Parathyroid adenoma (tissue), 2 donors: ENCODE results near the gene DAPP1.

Source experiments
- H2AFZ ChIP-seq: fragments of 300-600 bp; sonication (generic); one replicate; pipeline ENCODE4 v1.7.0; 2017; ENCODE audit warnings: antibody characterized with exemption, mild to moderate bottlenecking
- H3K27ac ChIP-seq: fragments of 300-600 bp; sonication (generic); one replicate; pipeline ENCODE4 v1.7.0; 2017
- H3K27me3 ChIP-seq: fragments of 300-600 bp; sonication (generic); one replicate; pipeline ENCODE4 v1.7.0; 2017; ENCODE audit warnings: low read length; ENCODE audit not compliant: control insufficient read depth, insufficient read depth
- H3K36me3 ChIP-seq: fragments of 300-600 bp; sonication (generic); one replicate; pipeline ENCODE4 v1.7.0; 2017; ENCODE audit warnings: low read length; ENCODE audit not compliant: control insufficient read depth, insufficient read depth
- H3K4me1 ChIP-seq: fragments of 300-600 bp; sonication (generic); one replicate; pipeline ENCODE4 v1.7.0; 2017; ENCODE audit warnings: control low read depth
- H3K4me2 ChIP-seq: fragments of 300-600 bp; sonication (generic); one replicate; pipeline ENCODE4 v1.7.0; 2017; ENCODE audit warnings: low read length
- H3K4me3 ChIP-seq: fragments of 300-600 bp; sonication (generic); one replicate; pipeline ENCODE4 v1.7.0; 2017; ENCODE audit warnings: low read depth, low read length
- H3K79me2 ChIP-seq: fragments of 300-600 bp; sonication (generic); one replicate; pipeline ENCODE4 v1.7.0; 2017; ENCODE audit warnings: control low read depth
- H3K9ac ChIP-seq: fragments of 300-600 bp; sonication (generic); one replicate; pipeline ENCODE4 v1.7.0; 2017; ENCODE audit warnings: mild to moderate bottlenecking
- H3K9me3 ChIP-seq: fragments of 300-600 bp; sonication (generic); one replicate; pipeline ENCODE4 v1.7.0; 2017; ENCODE audit warnings: low read length; ENCODE audit not compliant: control insufficient read depth
- TF ChIP-seq, protein P1 (sequence below): fragments of 300-600 bp; sonication (generic); IDR thresholded peaks from one replicate; pipeline ENCODE4 v1.7.0; 2017; ENCODE audit warnings: antibody characterized with exemption, mild to moderate bottlenecking
- donor health status: primary hyperparathyroidism.

Gene DAPP1

DNA sequence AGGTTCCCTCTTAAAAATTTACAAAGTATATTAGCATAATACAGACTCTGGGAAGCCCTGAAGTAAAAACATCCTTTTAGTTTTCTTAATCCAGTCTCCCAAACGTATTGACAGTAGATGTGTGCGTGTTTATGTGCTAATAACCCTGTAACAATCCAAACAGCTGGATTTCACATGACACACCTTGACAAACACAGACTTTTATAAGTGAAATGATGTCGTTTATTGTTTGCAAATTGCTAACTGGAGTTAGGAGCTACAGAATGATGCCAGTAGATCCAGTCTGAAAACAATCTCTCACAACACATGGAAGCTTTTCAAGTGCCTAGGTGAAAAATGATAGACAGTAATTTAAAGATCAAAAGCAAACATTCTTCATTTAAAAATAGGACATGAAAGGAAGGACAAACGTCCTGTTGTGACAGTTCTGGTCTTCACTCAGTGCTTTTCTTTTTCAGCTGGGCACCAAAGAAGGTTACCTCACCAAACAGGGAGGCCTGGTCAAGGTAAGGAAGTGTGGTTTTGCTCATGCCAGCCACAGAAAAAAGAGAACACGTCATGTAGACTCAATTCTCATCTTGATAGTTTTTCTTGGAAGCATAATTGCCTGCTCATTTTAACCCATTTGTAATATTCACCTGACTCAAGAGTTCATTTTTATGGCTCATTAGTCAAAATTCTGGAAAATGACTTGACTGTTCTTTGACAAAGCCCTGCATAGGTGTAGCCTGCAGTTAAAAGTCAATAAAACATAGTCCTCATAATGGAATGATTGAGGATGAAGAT lies 44.7 kb downstream of the DAPP1 start:
- H3K27ac ChIP-seq: no peak overlapping the region
- no peaks in the 10 kb centered on the region for H3K36me3 ChIP-seq
- no peaks in the 10 kb centered on the region for H3K27me3 ChIP-seq
- no peaks in the 10 kb centered on the region for H3K79me2 ChIP-seq
- H3K9ac ChIP-seq: no peak overlapping the region
- H3K4me1 ChIP-seq: no peaks in the 10 kb centered on the region
- H2AFZ ChIP-seq: no peak overlapping the region
- no peak overlapping the region for H3K4me3 ChIP-seq
- H3K9me3 ChIP-seq: no peaks in the 10 kb centered on the region
- TF ChIP-seq, protein P1, sequence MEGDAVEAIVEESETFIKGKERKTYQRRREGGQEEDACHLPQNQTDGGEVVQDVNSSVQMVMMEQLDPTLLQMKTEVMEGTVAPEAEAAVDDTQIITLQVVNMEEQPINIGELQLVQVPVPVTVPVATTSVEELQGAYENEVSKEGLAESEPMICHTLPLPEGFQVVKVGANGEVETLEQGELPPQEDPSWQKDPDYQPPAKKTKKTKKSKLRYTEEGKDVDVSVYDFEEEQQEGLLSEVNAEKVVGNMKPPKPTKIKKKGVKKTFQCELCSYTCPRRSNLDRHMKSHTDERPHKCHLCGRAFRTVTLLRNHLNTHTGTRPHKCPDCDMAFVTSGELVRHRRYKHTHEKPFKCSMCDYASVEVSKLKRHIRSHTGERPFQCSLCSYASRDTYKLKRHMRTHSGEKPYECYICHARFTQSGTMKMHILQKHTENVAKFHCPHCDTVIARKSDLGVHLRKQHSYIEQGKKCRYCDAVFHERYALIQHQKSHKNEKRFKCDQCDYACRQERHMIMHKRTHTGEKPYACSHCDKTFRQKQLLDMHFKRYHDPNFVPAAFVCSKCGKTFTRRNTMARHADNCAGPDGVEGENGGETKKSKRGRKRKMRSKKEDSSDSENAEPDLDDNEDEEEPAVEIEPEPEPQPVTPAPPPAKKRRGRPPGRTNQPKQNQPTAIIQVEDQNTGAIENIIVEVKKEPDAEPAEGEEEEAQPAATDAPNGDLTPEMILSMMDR: no peak
- no peak overlapping the region for H3K4me2 ChIP-seq

DNA sequence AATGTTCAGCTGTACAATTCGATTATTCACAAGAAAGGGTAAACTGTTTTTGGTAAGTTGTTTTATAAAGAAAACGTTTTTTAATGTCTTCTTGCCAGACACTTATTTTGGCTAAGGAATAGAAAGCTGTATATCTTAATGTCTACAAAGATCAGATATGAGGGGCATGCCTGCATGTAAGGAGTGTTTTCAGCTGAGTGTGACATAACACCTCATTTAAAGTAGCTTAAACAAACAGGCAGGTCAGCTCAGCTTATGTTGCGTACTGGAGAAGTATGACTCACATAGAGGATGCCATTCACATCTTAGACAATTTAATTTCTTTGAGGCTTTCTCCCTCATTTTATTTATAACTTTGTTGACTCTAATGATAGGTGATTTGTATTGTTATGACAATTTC lies 47.2 kb downstream of the DAPP1 start:
- no peak overlapping the region for H3K27ac ChIP-seq
- peak overlapping the region; percentile 8 for H3K4me2 ChIP-seq
- TF ChIP-seq, protein P1: no peak
- no peaks in the 10 kb centered on the region for H3K79me2 ChIP-seq
- no peaks in the 10 kb centered on the region for H3K9me3 ChIP-seq
- H3K36me3 ChIP-seq: no peaks in the 10 kb centered on the region
- H2AFZ ChIP-seq: no peak overlapping the region
- H3K4me3 ChIP-seq: no peak overlapping the region
- H3K9ac ChIP-seq: no peak overlapping the region
- H3K27me3 ChIP-seq: no peaks in the 10 kb centered on the region
- no peaks in the 10 kb centered on the region for H3K4me1 ChIP-seq

DNA sequence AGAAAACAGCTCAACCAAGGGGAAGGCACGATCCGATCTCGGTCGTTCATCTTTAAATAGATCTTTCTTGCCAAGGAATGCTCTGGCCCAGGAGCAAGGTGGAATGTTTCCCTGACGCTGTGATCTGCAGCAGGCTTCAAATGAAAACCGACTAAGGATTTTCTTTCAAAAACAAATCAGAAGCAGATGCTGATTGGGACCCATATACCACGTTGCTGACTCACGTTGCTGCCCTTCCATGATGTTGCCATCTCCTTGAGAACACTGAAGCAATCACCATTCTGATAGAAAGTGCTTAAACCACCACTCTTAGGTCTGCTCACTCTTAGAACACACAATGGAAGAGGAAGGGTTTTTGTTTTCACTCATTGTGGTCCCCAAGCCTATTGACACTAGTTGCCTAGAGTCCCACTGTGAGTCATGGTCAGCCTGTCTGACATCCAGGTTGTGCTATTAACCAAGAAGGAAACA lies 51.5 kb downstream of the DAPP1 start:
- TF ChIP-seq, protein P1: no peak
- Histone ChIP-seq H3K4me2 (peak overlapping the region; percentile 48), H3K4me3 (no peak overlapping the region)

GRCh38 chr4:99872570-99872969 lies 55.9 kb downstream of the DAPP1 start:
- Histone ChIP-seq H3K4me2 (no peak overlapping the region), H3K27ac (no peak overlapping the region), H3K9ac (no peak overlapping the region), H3K27me3 (no peaks in the 10 kb centered on the region), H3K36me3 (no peaks in the 10 kb centered on the region), H3K4me1 (no peaks in the 10 kb centered on the region), H2AFZ (no peak overlapping the region), H3K79me2 (no peaks in the 10 kb centered on the region), H3K4me3 (no peak overlapping the region), H3K9me3 (no peaks in the 10 kb centered on the region)
- TF ChIP-seq, protein P1: no peak

More for the DNA sequence above, 51.5 kb downstream of the DAPP1 start:
- Histone ChIP-seq H3K27ac (no peak overlapping the region), H3K9me3 (no peaks in the 10 kb centered on the region), H3K4me1 (no peaks in the 10 kb centered on the region), H3K36me3 (no peaks in the 10 kb centered on the region), H3K79me2 (no peaks in the 10 kb centered on the region), H3K9ac (no peak overlapping the region), H3K27me3 (no peaks in the 10 kb centered on the region), H2AFZ (peak overlapping the region; percentile 53)

DNA sequence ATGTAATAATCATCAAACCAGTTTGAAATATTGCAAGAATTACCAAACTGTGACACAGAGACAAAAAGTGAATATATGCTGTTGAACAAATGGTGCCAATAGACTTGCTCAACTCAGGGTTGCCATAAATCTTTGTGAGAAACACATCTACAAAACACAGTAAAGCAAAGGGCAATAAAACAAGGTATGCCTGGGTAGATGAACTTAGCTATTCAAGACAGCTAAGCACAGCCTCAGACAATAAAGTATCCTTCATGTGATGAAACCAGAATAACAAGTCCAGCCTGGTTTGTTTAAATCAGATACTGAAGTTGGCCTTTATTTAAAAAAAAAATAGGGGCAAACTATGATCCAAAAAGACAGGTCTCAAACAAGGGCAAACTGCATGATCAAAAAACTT lies 58.4 kb downstream of the DAPP1 start:
- Histone ChIP-seq H3K4me2 (peak overlapping the region; percentile 14), H3K36me3 (no peaks in the 10 kb centered on the region), H3K4me1 (no peaks in the 10 kb centered on the region), H3K9ac (no peak overlapping the region), H3K27me3 (no peaks in the 10 kb centered on the region), H3K79me2 (no peaks in the 10 kb centered on the region), H3K4me3 (no peak overlapping the region), H2AFZ (no peak overlapping the region), H3K27ac (no peak overlapping the region), H3K9me3 (no peaks in the 10 kb centered on the region)
- TF ChIP-seq, protein P1: no peak
